ENCODE data around the gene SNED1.

SNED1 gene

DNA sequence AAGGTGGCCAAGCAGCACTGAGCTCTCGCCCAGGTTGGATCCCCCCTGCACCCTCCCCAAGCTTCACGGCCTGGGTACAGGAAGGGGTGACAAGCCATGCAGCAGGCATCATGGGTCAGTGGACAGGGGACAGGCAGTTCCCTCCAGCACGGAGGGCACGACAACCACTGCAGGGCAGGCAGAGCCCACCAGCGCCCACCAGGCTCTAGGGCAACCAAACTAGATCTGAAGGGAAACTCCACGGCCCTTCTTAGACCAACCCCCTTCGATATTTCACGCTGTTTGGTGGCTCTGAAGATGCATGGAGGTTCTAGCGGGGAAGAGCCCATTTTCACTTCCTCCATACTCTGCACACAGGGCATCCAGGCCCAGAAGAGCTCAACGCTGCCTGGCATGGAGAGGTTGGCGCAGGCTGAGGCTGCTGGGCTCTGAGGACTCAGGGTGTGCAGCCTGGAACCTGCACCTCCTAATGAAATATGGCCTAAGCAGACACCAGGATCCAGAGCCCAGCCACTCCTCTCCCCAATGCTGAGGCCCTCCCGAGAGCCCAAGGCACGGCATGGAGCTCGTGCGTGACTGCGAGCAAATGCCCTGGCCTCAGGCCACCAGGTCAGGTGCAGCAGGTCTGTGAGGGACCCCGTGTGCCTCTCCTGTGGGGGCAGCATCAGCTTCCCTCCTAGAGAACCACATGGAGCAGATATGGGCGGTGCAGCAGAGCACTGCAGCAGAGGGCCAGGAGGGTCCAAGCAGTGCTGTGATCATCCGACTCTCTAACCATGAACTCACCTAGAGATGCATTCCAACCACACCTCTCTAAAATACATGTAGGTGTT lies 112.4 kb downstream of the SNED1 start:
- no peak for DNase-seq

DNA sequence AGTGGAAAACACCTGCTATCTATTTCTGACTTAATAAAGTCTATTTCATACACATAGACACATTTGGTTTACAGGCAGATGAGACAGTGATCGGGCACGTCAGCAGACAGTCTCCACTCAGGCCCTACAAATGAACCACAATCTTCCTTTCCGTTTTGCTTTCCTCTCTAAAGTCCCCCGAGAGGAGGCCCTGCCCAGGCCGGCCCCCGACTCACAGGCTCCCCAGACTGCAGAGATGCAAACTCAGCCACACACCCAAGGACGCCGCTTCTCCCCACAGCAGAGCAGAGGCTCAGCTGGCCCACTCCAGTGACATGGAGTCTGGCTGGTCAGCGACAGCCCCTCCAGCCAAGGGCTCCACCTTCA lies 113.0 kb downstream of the SNED1 start:
- DNase-seq: no peak

DNA sequence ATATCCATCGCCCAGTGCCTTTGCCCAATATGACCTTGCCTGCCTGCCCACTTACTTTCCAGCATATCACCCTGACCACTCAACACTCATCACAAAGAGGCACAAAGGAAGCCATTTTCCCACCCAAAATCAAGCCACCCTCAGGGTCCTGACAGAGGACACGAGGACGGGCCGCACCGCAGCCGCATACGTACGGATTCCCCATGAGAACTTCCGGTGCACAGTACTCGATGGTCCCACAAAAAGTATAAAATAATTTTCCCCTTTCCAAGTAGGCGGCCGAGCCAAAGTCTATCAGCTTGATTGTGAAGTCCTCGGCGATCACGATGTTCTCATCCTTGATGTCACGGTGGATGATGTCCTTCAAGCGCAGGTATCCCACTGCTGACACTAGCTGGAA lies 113.6 kb downstream of the SNED1 start:
- DNase-seq: no peak

DNA sequence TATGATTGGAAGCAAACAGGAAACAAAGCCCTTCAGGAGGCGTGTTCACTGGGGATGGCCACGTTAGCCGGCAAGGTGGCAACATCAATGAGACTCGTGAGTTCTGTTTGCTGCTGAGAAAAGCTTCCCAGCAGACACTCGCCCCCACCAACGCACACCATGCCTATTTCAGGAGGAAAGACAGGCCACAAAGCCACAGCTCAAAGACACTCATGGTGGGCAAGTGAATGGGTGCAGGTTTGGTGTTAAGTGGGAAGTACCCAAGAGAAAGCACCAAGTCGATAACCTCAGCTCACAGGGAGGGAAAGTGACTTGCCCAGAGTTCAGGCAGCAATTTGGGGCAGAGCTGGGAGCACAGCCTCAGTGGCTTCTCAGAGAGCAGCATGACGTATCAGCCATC lies 114.2 kb downstream of the SNED1 start:
- no peak for DNase-seq

DNA sequence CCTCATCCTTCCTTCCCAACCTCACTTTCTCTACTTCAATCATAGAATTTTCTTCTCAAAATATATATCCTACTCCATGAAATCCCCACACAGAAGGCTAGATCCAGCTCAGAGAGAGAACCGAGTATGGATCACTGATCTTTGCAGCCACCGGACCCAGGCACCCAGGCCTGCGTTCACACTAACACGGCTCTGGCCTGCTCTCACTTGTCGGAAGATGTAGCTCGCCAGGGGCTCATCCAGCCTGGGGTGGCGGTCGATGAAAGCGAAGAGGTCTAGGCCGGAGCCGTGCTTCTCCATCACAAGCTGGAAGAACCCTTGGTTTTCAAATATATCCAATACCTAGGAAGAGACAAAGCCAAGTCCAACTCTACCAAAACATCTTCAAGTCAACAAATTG lies 116.4 kb downstream of the SNED1 start:
- DNase-seq: no peak

DNA sequence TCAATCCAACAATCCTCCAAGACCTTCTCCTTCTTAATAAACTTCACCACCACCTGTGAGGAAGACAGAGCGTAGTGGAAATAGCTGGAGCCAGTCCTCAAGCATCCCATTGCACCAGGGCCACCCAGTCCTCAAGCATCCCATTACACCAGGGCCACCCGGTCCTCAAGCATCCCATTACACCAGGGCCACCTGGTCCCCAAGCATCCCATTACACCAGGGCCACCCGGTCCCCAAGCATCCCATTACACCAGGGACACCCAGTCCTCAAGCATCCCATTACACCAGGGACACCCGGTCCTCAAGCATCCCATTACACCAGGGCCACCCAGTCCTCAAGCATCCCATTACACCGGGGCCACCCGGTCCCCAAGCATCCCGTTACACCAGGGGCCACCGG lies 116.9 kb downstream of the SNED1 start:
- no peak for DNase-seq

DNA sequence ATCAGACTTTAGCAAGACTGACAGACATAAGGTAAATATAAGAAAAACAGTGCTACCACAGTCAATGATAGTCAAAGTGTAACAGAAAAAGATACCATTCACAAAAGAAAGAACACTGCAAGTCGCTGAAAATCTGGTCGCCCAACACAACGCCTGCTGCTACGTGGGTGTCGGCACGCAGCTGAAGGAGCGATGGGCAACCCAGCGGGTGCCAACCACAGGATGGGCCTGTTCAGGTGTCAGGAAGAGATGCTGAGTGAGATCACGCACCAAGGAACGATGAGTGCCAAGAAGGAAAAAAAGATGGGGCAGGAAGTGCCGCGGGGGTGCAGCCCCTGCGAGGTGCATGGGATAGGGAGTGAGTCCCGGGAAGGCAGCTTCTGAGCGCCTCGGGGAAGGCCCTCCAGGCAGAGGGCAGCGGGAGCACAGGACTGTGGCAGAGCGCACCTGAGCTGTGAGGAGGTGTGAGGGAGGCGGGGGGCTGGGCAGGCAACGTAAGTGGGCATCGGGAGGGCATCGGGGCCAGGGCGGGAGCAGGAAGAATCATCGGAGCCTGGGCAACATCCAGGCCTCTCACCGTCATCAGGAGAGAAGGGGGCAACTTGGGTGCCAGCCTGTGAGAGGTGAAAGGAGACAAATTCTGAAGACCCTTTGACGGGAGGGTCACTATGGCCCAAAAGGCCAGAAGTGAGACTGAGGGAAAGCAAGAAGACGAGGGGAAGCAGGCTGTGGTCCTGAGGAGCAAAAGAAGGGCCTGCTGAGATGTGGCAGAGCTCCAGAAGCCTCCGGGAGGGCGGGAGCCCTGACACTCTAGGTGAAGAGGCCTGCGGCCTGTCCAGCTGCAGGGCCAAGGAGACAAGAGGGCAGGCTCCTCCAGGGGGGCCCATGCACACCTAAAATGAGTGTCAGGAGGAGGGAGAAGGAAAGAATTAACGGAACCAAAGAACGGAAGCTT lies 118.5 kb downstream of the SNED1 start:
- no peak for DNase-seq

DNA sequence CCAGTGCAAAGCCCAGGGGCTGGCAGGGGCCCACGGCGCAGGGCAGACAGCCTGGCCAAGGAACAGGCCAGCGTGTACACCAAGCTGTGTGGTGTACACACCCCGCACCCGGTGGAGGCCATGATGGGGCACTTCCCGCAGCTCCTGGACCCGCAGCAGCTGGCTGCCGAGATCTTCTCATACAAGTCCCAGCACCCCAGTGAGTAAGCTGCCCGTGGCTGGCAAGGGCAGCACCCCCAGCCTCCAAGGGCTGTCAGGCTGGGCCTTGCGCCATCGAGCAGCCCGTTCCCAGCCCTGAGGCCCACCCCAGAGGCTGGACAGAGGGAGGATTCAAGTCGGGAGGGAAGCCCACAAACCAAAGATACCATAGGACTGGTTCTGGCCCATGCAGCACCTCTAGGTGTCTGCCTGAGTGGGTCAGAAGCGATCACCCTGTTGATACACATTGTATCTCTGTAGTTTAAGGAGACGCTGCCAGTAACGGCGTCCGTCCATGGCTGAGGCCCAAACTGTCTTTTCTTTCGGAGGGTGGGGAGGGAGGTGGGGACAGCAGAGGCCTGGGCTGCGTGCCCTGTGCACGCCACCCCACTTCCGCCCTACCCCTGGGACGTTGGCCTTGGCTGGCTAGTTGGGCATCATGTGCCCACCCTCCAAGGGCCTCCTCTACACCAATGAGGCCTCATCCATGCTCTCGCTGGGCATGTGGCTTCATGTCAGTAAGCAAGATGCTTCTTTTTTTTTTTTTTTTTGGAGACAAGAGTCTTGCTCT lies 120.5 kb downstream of the SNED1 start:
- no peak for DNase-seq

DNA sequence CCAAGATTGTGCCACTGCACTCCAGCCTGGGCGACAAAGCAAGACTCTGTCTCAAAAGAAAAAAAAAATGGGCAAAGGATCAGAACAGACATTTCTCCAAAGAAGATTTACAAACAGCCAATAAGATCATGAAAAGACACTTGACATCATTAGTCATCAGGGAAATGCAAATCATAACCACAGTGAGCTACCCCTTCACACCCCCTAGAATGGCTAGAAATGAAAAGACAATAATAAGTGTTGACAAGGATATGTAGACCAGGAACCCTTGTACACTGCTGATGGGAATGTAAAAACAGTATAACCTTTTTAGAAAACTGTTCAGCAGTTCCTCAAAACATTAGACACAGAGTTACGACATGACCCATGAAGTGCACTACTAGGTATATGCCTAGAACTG lies 122.0 kb downstream of the SNED1 start:
- no peak for DNase-seq

DNA sequence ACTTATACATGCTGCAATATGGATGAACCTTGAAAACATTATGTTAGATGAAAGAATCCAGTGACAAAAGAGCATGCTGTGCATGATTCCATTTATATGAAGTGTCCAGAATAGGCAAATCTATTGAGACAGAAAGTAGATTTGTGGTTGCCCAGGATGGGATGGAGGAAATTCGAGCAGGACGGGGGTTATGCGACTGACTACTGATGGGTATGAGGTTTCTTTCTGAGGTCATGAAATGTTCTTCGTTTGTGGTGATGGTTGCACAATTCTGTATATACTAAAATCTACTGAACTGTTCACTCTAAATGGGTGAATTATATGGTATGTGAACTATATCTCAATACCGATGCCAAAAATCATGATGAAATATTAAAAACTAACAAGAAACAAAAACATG lies 122.6 kb downstream of the SNED1 start:
- no peak for DNase-seq

DNA sequence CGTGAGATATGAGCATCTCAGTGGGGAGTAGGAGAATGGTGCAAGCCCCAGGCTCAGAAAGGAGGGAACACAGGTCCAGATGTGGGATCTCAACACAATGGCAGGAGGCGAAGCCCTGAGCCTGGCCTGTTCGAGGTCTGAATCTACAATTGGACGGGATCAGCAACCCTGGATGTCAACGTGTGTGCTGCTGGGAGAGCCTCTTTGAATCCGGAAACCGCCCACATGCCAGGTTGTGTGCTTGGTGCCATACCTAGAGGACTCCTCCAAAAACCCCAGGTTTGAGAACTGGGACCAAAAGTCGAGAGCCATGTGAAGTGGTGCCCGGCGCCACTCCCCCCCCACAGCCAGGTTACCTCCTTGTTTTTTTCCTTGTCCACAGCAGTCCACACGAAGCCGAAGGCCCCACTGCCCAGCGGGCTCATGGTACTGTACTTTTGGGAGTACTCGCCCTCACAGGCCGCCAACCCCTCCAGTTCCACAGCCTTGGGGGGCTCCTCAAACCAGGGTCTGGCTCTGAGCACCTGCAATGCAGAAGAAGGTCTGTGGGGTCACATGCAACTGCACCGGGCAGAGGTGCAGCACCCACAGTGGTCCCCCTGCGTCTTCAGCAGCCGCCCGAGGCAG lies 124.1 kb downstream of the SNED1 start:
- DNase-seq: no peak

DNA sequence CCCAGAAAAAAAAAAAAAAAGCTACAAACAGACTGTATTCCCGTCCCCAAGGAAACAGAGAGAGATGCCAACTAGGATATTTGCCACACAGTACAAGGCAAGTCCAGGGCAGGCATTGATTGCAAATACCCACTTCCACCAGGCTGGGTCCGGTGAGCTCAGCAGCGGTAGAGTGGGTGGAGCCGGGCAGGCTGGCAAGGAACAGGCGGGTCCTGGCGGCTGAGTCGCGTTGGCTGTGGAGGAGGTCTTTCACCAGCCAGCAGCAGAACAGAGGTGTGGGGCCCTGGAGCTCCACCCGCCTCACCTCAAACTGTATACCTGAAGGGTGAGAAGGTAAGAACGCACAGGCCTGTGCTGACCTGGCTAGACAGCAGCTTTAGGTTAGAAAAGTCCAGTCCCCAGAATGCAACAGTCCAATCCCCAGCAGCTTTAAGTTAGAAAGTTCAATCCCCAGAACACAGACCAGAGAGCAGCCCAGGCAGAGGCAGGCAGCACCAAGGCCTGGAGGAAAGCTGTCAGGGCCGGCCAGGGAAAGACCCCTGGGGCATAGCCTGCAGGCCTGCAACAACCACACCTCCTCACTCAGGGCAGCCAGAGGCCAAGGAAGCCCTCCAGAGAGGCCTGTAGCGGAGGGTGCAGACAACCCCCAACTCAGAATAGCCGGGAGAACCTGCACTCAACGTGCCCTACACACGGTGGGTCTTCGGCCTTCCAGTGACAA lies 125.6 kb downstream of the SNED1 start:
- DNase-seq: no peak

DNA sequence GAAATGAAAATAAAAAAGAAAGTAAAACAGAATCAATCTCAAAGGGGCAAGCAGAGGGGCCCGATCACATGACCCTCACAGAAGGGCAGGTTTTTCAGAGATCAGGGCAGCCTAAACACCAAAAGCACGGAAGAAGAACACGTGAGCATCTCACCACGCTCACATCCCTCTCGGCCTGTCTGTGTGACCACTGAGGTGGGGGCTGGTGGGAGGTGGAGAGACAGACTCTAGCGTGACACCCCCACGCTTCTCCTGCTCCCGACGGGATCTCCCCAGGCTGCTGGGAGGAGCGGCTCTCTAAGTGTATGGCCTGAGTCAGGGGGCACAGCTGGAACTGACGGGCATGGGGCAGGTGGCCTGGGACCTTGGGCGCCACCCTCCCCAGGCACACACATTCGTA lies 127.2 kb downstream of the SNED1 start:
- no peak for DNase-seq

DNA sequence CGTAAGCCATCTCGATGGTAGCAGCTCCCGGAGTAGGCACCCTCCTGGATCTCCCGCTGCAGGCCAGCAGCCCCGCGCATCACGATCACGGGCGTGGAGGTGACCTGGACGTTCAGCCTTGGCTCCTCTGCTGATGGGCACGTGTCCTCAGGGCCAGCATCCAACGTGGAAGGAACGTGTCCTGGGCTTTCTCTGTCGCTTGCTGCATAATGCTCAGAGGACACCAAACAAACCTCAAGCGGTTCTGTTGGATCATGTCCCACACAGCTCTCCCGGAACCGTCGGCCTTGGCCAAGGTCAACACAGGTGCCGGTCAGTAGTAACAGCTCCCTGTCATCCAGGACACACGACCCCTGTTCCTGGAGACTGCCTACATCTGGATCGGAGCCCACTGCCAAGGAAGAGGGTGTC lies 127.8 kb downstream of the SNED1 start:
- DNase-seq: no peak

DNA sequence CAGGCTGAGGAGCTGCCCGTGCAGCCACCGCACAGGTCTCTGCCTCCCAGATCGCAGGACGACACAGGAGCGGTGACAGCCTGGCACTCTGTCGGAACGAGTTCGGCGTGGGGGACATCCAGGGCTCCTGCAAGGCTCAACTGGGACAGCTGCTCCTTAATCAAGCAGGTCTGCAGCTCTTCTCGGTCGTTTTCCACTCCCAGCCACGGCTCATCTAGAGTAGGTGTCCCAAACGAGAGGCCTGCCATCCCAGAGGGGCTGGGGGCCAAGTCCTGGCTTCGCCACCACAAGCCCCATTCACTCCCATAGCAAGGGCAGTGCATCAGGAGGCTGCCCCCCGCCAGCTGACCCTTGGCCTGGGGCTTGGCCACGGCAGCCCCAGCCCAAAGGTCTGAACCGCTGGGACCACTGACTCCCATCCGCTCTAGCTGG lies 128.4 kb downstream of the SNED1 start:
- DNase-seq: no peak

DNA sequence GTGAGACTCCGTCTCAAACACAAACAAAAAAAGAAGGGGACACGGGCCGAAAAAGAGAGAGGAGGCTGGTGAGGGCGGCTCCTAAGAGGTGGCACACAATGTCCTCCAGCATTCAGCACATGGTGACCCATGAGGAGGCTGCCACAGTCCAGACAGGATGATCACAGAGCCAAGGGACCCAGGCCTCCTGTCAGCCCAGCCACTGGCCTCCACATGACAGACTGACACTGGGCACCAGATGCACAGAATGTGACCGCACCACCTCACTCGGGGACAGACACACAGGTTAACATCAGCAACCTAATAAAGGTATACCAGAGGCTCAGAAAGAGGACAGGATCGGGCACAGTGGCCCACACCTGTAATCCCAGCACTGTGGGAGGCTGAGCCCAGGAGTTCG lies 129.8 kb downstream of the SNED1 start:
- DNase-seq: no peak

DNA sequence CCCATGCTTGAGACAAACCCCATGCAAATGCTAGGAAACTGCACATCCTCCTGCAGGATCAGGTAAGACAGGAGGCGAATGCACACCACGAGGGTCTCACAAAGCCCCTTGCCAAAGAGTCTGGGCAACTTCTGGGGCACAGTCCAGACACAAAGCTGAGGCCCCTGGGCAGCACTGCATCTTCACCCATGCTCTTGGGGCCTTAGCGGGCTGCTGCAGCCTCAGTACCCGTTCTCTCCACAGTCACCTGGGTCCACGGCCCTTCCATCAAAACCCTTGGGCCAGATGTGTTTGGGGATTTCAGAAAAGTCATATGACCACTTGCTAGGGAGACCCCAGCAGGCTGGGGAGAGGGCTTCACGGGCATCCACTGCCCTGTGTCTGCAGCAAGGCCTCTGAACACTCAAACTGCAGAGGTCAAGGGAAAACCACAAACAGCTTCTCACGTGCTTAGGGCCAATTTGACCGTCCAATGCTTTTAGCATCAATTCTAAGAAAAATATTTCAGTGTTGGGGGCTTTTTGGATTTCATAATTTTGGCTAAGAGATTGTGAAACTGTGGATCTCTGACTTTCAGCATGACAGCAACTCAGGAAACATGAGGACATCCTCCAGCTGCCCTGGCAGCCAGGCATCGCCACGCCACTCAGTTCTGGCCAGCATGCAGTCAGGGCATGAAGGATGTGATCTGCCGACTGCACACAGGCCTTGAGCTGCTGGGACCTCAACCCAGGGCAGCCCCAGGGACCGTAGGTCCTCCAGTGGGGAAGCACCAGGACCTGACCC lies 130.9 kb downstream of the SNED1 start:
- peak; percentile 44 for DNase-seq

DNA sequence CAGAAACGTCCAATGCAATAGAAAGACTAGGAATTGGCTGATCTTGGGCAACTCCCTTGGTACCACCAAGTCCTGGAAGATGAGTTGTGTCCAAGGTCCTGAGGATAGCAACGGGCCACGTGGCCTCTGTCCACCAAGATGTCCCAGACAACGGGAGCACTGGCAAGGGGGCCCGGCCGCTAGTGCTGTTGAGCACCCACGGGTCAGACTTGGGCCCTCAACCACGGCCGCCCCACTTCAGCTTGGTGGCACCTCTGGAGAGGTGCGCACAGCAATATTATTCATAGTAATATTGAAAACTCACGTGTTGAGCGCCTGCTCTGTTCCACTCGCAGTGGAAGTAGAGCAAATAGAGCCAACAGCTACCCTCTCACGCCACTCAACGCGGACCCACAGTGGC lies 131.9 kb downstream of the SNED1 start:
- no peak for DNase-seq

DNA sequence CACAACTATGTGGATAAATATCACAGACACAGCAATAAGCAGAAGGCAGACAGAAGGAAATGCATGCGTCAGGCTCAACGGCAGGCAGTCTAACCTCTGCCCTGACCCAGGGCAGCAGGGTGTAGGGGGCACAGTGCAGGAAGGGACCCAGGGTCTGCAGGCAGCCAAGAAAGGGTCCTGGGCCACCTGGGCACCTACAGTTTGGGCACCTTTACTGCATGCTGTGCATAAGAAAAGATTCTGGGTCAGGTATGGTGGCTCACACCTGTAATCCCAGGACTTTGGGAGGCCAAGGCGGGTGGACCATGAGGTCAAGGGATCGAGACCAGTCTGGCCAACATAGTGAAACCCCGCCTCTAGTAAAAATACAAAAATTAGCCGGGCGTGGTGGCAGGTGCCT lies 133.1 kb downstream of the SNED1 start:
- DNase-seq: no peak

DNA sequence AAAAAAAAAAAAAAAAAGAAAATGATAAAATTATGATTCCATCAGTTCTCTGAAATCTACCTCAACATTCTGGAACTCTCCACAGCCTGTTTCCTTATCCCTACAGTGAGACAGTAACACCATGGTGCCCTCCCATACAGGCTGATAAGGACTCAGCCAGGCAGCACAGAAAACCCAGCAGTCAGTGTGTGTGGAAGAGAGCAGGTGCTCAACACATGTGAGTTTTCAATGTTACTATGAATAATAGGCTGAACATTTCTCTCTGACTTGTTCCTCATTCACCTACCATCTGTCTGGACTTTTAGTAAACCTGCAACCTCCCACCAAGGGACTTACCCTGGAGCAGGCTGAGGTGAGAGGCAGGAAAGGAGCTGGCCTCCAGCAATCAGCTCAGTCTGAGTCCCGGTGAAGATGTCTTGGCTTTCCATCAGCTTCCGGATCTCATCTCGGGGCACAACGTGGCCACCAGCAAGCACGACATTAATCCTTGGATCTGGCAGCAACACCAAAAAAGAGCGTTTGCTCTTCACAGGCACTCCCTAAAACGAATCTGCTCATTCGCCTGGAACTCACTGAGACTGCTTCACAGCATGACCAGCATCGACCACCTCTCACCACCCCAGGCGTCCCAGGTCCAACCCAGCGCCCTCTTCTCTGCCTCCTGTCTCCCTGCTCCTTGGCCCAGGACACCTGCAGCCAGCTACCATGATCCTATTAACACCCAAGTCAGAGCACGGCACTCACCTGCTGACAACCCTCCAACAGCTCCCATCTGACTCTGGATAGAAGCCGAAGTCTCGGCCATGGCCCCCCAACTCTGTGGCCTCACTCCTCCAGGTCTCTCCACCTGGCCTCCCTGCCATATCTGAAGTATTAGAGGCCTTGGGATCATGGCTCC lies 134.4 kb downstream of the SNED1 start:
- DNase-seq: no peak

Measured in suppressor macrophage treated with lipopolysaccharide for 4 hours (primary cell).